ENCODE data around the gene CDC42BPB. TPM values are rescaled to one million over a fixed set of nuclear protein-coding genes. Genes with fewer than 3 reads are reported as not detected.
A peak's percentile ranks its signal among the peaks of the same experiment; 100 is the strongest.

CDC42BPB gene
- total and polyA plus RNA-seq, 2 experiments from 2014 or later: 13.0 to 106 TPM

DNA sequence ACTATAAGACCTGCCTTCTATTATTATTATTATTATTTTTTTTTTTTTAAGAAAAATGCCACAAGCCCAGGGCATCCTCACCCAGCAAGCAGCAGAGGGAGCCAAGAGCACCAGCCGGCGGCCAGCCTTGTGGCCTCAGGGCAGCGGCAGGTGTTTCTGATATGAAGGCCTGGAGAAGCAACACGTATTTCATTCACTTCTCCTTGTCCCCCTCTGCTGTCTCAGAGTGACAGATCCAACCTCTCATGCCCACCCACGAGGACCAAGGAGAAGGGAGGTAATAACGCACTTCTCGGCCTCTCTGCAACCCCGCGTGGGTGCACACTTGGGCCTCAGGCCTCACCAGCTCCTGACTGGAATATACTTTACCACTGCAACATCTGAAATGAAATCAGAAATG is 25.4 kb downstream of the CDC42BPB start:
- 79 to 80% methylated on average over 9 of the region's 9 CpGs for WGBS, 2 experiments (ENCODE audit: low coverage in 1 of 2, low lambda C conversion rate in 2 of 2, missing lambda C conversion rate in 2 of 2)
- no peak for TF ChIP-seq EZH2phosphoT487 (IDR thresholded peaks at IDR 0.05; ENCODE audit: insufficient read depth, low read depth)
- Histone ChIP-seq H3K27me3 (replicated peaks; ENCODE audit: insufficient read depth) (no peaks in the 10 kb centered on the region), H3F3A (ENCODE audit: insufficient read depth) (0 out of 2 replicates have a peak, but pooled peaks cover 19% of the 10 kb centered on the region), H3K9me3 (ENCODE audit: low read depth) (no peaks in the 10 kb centered on the region), H2AFZ (no peak overlapping the region), H3K27ac (no peak overlapping the region), H4K20me1 (ENCODE audit: insufficient read depth) (0 out of 2 replicates have a peak, but pooled peaks cover 5% of the 10 kb centered on the region), H3K36me3 (ENCODE audit: low read depth) (no peaks in the 10 kb centered on the region), H3K9ac (no peak overlapping the region), H3K4me2 (ENCODE audit: unreplicated experiment) (no peak overlapping the region), H3K79me2 (ENCODE audit: insufficient read depth) (peaks cover 100% of the 10 kb centered on the region), H3K9me2 (ENCODE audit: insufficient read depth) (no peaks in the 10 kb centered on the region), H3K4me1 (ENCODE audit: insufficient read depth) (peaks cover 12% of the 10 kb centered on the region), H3K4me3 (no peak overlapping the region)
- in situ Hi-C loops (cut with MboI): no loop called here
- peak; percentile 39 for DNase-seq

DNA sequence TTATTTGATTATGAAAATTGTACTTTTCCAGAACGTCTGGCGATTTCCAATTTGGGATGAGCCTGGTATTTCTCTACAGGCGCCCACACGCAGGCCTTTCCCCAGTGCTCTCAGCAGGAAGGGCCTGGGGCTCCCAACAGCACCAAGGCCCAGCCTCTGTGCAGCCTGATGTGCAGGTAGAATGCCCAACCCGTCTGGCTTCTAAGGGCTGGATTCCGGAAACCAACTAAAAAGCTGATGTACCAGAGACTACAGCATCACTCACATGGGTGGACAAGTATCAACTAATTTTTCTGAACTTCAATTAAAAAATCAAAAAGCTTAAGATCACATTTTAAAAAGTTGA is 25.8 kb downstream of the CDC42BPB start:
- WGBS, 2 experiments (ENCODE audit: low coverage in 1 of 2, low lambda C conversion rate in 2 of 2, missing lambda C conversion rate in 2 of 2): 28 to 30% methylated on average over 6 of the region's 6 CpGs

DNA sequence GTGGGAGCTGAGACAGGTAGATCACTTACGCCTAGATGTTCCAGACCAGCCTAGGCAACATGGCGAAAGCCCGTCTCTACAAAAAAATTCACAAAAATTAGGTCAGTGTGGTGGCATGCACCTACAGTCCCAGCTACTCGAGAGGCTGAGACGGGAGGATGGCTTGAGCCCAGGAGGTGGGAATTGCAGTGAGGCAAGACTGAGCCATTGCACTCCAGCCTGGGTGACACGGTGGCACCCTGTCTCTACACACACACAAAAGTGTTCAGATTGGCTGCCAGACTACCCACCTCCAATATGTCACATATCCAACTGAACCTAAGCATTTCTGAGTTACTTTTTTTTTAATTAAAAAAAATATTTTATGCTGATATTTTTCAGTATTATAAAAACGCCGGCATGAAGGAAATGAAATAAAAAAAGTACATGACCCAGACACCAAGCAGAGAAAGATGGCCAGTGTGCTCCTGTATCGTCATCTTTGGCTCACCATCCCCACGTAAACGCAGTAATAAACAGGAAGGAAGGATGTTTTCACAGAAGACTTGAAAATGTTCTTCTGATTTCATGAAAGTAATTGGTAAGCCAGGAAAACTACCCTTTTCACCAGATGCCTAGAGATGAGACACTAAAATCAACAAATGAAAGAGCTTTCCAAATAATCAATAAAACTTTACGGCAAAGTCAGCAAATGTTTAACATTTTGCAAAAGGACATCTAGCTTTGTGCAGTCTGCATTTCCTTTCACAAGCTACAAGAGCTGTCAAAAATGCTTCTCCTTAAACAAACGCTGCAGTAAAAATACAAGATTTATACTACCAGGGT is 26.4 kb downstream of the CDC42BPB start:
- Histone ChIP-seq H3K4me3 (peak overlapping the region; percentile 1; the same call in 1 of the 2 replicates), H3K36me3 (ENCODE audit: low read depth) (no peaks in the 10 kb centered on the region), H4K20me1 (ENCODE audit: insufficient read depth) (no peaks in the 10 kb centered on the region), H2AFZ (no peak overlapping the region), H3K27me3 (replicated peaks; ENCODE audit: insufficient read depth) (no peaks in the 10 kb centered on the region), H3F3A (ENCODE audit: insufficient read depth) (0 out of 2 replicates have a peak, but pooled peaks cover 19% of the 10 kb centered on the region), H3K4me2 (ENCODE audit: unreplicated experiment) (peak overlapping the region; percentile 49), H3K79me2 (ENCODE audit: insufficient read depth) (peaks cover 100% of the 10 kb centered on the region), H3K9me3 (ENCODE audit: low read depth) (no peaks in the 10 kb centered on the region), H3K27ac (peak overlapping the region; percentile 49), H3K9ac (peak overlapping the region; percentile 27), H3K9me2 (ENCODE audit: insufficient read depth) (no peaks in the 10 kb centered on the region), H3K4me1 (ENCODE audit: insufficient read depth) (peaks cover 16% of the 10 kb centered on the region)
- DNase-seq: peak; percentile 56
- in situ Hi-C loops (cut with MboI): no loop called here
- WGBS, 2 experiments (ENCODE audit: low coverage in 1 of 2, low lambda C conversion rate in 2 of 2, missing lambda C conversion rate in 2 of 2): 37 to 38% methylated on average over 13 of the region's 13 CpGs
- TF ChIP-seq EZH2phosphoT487 (IDR thresholded peaks at IDR 0.05; ENCODE audit: insufficient read depth, low read depth) (no peak), EZH2 (IDR thresholded peaks at IDR 0.05; ENCODE audit: insufficient read depth, poor library complexity, severe bottlenecking) (no peak)

More for the DNA sequence above, 25.8 kb downstream of the CDC42BPB start:
- no peaks in the 10 kb centered on the region for H3K27me3 ChIP-seq (replicated peaks; ENCODE audit: insufficient read depth)
- H2AFZ ChIP-seq: no peak overlapping the region
- no peaks in the 10 kb centered on the region for H3K9me2 ChIP-seq (ENCODE audit: insufficient read depth)
- no peaks in the 10 kb centered on the region for H3K36me3 ChIP-seq (ENCODE audit: low read depth)
- H3K79me2 ChIP-seq (ENCODE audit: insufficient read depth): peaks cover 100% of the 10 kb centered on the region
- H3K27ac ChIP-seq: peak overlapping the region; percentile 49
- no peaks in the 10 kb centered on the region for H3K9me3 ChIP-seq (ENCODE audit: low read depth)
- peaks cover 12% of the 10 kb centered on the region for H3K4me1 ChIP-seq (ENCODE audit: insufficient read depth)
- H3K9ac ChIP-seq: peak overlapping the region; percentile 27
- H4K20me1 ChIP-seq (ENCODE audit: insufficient read depth): 0 out of 2 replicates have a peak, but pooled peaks cover 1% of the 10 kb centered on the region
- no peak for TF ChIP-seq EZH2 (IDR thresholded peaks at IDR 0.05; ENCODE audit: insufficient read depth, poor library complexity, severe bottlenecking)
- TF ChIP-seq EZH2phosphoT487 (IDR thresholded peaks at IDR 0.05; ENCODE audit: insufficient read depth, low read depth): no peak
- H3K4me2 ChIP-seq (ENCODE audit: unreplicated experiment): peak overlapping the region; percentile 49
- in situ Hi-C loops (cut with MboI): no loop called here
- DNase-seq: no peak
- peak overlapping the region; percentile 1; the same call in 1 of the 2 replicates for H3K4me3 ChIP-seq
- 0 out of 2 replicates have a peak, but pooled peaks cover 19% of the 10 kb centered on the region for H3F3A ChIP-seq (ENCODE audit: insufficient read depth)

DNA sequence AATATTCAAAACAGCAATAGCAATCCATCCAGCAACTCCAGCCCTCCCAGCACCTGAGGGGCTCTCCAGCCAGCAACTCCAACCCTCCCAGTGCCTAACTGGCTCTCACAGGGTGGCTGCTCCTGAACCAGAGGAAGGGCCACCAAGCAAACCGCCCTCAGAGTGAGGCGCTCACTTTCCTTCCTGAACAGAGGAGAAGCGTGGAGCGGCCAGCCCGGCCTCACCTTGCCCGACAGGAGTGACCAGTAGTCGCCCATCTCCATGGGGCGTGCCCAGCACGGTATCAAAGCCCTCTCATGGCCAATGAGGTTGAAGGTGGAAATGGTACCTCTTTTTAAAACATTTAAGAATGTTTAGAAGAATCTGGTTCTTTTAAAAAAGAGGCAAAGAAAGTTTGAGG is 27.4 kb downstream of the CDC42BPB start:
- H3K79me2 ChIP-seq (ENCODE audit: insufficient read depth): peaks cover 100% of the 10 kb centered on the region
- no peak overlapping the region for H3K27ac ChIP-seq
- H3K9me2 ChIP-seq (ENCODE audit: insufficient read depth): no peaks in the 10 kb centered on the region
- TF ChIP-seq EZH2 (IDR thresholded peaks at IDR 0.05; ENCODE audit: insufficient read depth, poor library complexity, severe bottlenecking) (no peak), EZH2phosphoT487 (IDR thresholded peaks at IDR 0.05; ENCODE audit: insufficient read depth, low read depth) (no peak)
- DNase-seq: no peak
- no peak overlapping the region for H3K4me3 ChIP-seq
- no peak overlapping the region for H3K9ac ChIP-seq
- H3K27me3 ChIP-seq (replicated peaks; ENCODE audit: insufficient read depth): no peaks in the 10 kb centered on the region
- H3K4me1 ChIP-seq (ENCODE audit: insufficient read depth): peaks cover 26% of the 10 kb centered on the region
- H3K4me2 ChIP-seq (ENCODE audit: unreplicated experiment): no peak overlapping the region
- no peak overlapping the region for H2AFZ ChIP-seq
- H3K36me3 ChIP-seq (ENCODE audit: low read depth): no peaks in the 10 kb centered on the region
- H3K9me3 ChIP-seq (ENCODE audit: low read depth): no peaks in the 10 kb centered on the region
- no peaks in the 10 kb centered on the region for H4K20me1 ChIP-seq (ENCODE audit: insufficient read depth)
- peaks cover 21% of the 10 kb centered on the region for H3F3A ChIP-seq (ENCODE audit: insufficient read depth)
- in situ Hi-C loops (cut with MboI): no loop called here
- 97 to 98% methylated on average over 9 of the region's 9 CpGs for WGBS, 2 experiments (ENCODE audit: low coverage in 1 of 2, low lambda C conversion rate in 2 of 2, missing lambda C conversion rate in 2 of 2)

Measured in GM23248 (cell line).